ENCODE data around the gene KIRREL3. TPM values are rescaled to one million over a fixed set of nuclear protein-coding genes. Genes with fewer than 3 reads are reported as not detected.
A peak's percentile ranks its signal among the peaks of the same experiment; 100 is the strongest.

KIRREL3 gene
- total and polyA plus RNA-seq, 9 donors: 0.25 to 5.3 (median 0.48) TPM

- Histone ChIP-seq H3K36me3 (no peaks in the 10 kb centered on the region), H3K4me1 (ENCODE audit: insufficient read depth) (peaks cover 24% of the 10 kb centered on the region), H3K9me3 (no peaks in the 10 kb centered on the region), H3K4me3 (no peak overlapping the region), H3K27ac (peak overlapping the region in 1 of 2 donors; percentile 60), H3K27me3 (no peaks in the 10 kb centered on the region)
- intact Hi-C loops (cut with DNase I): loop anchor here in 1 of 4 donors (5.0 kb wide), 1 partner anchor 53 kb away; the partner anchor contains the start of gene ST3GAL4
- WGBS, 3 donors: 25 to 32% (median 27%) methylated on average over 6 of the region's 6 CpGs
- peak in 1 of 5 donors; percentile 38 for DNase-seq
- TF ChIP-seq POLR2A (IDR thresholded peaks at IDR 0.05) (no peak), EP300 (IDR thresholded peaks at IDR 0.05) (no peak)
- TF ChIP-seq, protein P1, sequence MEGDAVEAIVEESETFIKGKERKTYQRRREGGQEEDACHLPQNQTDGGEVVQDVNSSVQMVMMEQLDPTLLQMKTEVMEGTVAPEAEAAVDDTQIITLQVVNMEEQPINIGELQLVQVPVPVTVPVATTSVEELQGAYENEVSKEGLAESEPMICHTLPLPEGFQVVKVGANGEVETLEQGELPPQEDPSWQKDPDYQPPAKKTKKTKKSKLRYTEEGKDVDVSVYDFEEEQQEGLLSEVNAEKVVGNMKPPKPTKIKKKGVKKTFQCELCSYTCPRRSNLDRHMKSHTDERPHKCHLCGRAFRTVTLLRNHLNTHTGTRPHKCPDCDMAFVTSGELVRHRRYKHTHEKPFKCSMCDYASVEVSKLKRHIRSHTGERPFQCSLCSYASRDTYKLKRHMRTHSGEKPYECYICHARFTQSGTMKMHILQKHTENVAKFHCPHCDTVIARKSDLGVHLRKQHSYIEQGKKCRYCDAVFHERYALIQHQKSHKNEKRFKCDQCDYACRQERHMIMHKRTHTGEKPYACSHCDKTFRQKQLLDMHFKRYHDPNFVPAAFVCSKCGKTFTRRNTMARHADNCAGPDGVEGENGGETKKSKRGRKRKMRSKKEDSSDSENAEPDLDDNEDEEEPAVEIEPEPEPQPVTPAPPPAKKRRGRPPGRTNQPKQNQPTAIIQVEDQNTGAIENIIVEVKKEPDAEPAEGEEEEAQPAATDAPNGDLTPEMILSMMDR (IDR thresholded peaks at IDR 0.05): no peak
Observed at GRCh38 chr11:126410649-126411048, 589.9 kb downstream of the KIRREL3 start.

DNA sequence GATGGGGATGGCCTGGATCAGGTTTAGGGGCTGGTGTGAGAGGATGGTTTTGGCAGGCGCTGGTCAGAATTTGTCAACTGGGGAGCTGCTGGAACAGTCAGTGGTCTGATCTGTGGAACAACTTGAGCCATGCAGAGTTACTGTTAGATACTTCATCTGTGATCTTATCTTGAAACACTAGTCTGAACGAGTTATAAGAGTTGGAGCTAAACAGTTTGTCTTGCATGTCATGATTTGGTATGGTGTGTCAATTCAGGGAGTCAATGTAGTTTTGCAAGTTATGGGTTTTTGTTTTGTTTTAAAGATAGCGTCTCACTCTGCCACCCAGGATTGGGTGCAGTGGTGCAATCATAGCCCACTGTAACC is 591.0 kb downstream of the KIRREL3 start:
- Histone ChIP-seq H3K27me3 (no peaks in the 10 kb centered on the region), H3K4me1 (ENCODE audit: insufficient read depth) (peaks cover 18% of the 10 kb centered on the region), H3K4me3 (no peak overlapping the region), H3K27ac (no peak overlapping the region), H3K9me3 (no peaks in the 10 kb centered on the region), H3K36me3 (no peaks in the 10 kb centered on the region)
- intact Hi-C loops (cut with DNase I): no loop called here
- DNase-seq: no peak
- 54 to 68% (median 58%) methylated on average over 3 of the region's 3 CpGs for WGBS, 3 donors
- TF ChIP-seq POLR2A (IDR thresholded peaks at IDR 0.05) (no peak), EP300 (IDR thresholded peaks at IDR 0.05) (no peak)
- TF ChIP-seq, protein P1 (IDR thresholded peaks at IDR 0.05): no peak

GRCh38 chr11:126408901-126409619 is 591.5 kb downstream of the KIRREL3 start:
- TF ChIP-seq POLR2A (IDR thresholded peaks at IDR 0.05) (no peak), EP300 (IDR thresholded peaks at IDR 0.05) (no peak)
- TF ChIP-seq, protein P1 (IDR thresholded peaks at IDR 0.05): no peak
- Histone ChIP-seq H3K4me1 (ENCODE audit: insufficient read depth) (peaks cover 14% of the 10 kb centered on the region), H3K27me3 (no peaks in the 10 kb centered on the region), H3K4me3 (no peak overlapping the region), H3K27ac (no peak overlapping the region), H3K9me3 (no peaks in the 10 kb centered on the region), H3K36me3 (no peaks in the 10 kb centered on the region)
- WGBS, 3 donors: 87 to 88% (median 88%) methylated on average over 12 of the region's 12 CpGs
- DNase-seq: no peak
- intact Hi-C loops (cut with DNase I): no loop called here

- peaks cover 10% of the 10 kb centered on the region for H3K4me1 ChIP-seq (ENCODE audit: insufficient read depth)
- no peak overlapping the region for H3K27ac ChIP-seq
- H3K27me3 ChIP-seq: no peaks in the 10 kb centered on the region
- no peak for DNase-seq
- H3K9me3 ChIP-seq: no peaks in the 10 kb centered on the region
- TF ChIP-seq, protein P1 (IDR thresholded peaks at IDR 0.05): no peak
- TF ChIP-seq POLR2A (IDR thresholded peaks at IDR 0.05) (no peak), EP300 (IDR thresholded peaks at IDR 0.05) (no peak)
- 82 to 86% (median 85%) methylated on average over 12 of the region's 12 CpGs for WGBS, 3 donors
- intact Hi-C loops (cut with DNase I): no loop called here
- no peaks in the 10 kb centered on the region for H3K36me3 ChIP-seq
- no peak overlapping the region for H3K4me3 ChIP-seq
Observed at GRCh38 chr11:126408496-126408895, 592.1 kb downstream of the KIRREL3 start.

All from ovary (tissue), 9 donors.